SK-N-MC (cell line): ENCODE data around the gene THOP1.

Source experiments
- DNase-seq: peaks from one replicate; pipeline ENCODE4 v3.0.0-alpha.2; 2011; ENCODE audit warnings: low read depth, low spot score
- H3K27ac ChIP-seq: fragments of 200-600 bp; sonication (generic); 2 replicates; pipeline ENCODE4 v1.5.1; 2016; ENCODE audit warnings: mixed run types
- H3K36me3 ChIP-seq: fragments of 200-600 bp; sonication (generic); 2 replicates; pipeline ENCODE4 v1.6.1; 2017; ENCODE audit warnings: antibody characterized with exemption, low read length, mixed read lengths; ENCODE audit not compliant: insufficient read depth
- H3K4me3 ChIP-seq: fragments of 200-600 bp; sonication (generic); 2 replicates; pipeline ENCODE4 v1.5.1; 2016
- H3K9ac ChIP-seq: fragments of 200-600 bp; sonication (generic); 2 replicates; pipeline ENCODE4 v1.8.0; 2017; ENCODE audit warnings: mixed run types, mixed read lengths; ENCODE audit not compliant: insufficient read length
- H3K9me3 ChIP-seq: fragments of 200-600 bp; sonication (generic); 2 replicates; pipeline ENCODE4 v1.6.1; 2017; ENCODE audit warnings: low read depth, mild to moderate bottlenecking, antibody characterized with exemption, low read length, moderate library complexity, mixed read lengths
- EZH2 ChIP-seq: fragments of 200-600 bp; sonication (generic); IDR thresholded peaks from one replicate; pipeline ENCODE4 v1.6.1; 2017; ENCODE audit warnings: antibody characterized with exemption
- FOXP2 ChIP-seq: optimal IDR thresholded peaks from 2 replicates; pipeline ENCODE3; 2011; ENCODE audit warnings: mild to moderate bottlenecking, moderate library complexity; ENCODE audit not compliant: insufficient read depth; ENCODE audit errors: extremely low read length, control extremely low read depth
- POLR2AphosphoS5 ChIP-seq: IDR thresholded peaks from 2 replicates; pipeline ENCODE4 v1.6.1; 2012; ENCODE audit warnings: mild to moderate bottlenecking, low read depth, low read length, borderline replicate concordance

The THOP1 gene

GRCh38 chr19:2852598-2852997 is 67.3 kb downstream of the THOP1 start:
- Histone ChIP-seq H3K36me3 (peaks cover 55% of the 10 kb centered on the region), H3K4me3 (no peak overlapping the region), H3K9ac (no peak overlapping the region), H3K9me3 (peaks cover 29% of the 10 kb centered on the region), H3K27ac (no peak overlapping the region)
- TF ChIP-seq POLR2AphosphoS5 (no peak), FOXP2 (no peak), EZH2 (no peak)
- no peak for DNase-seq

- DNase-seq: no peak
- Histone ChIP-seq H3K27ac (no peak overlapping the region), H3K9ac (no peak overlapping the region), H3K36me3 (peaks cover 55% of the 10 kb centered on the region), H3K9me3 (peaks cover 29% of the 10 kb centered on the region), H3K4me3 (no peak overlapping the region)
- no peak for TF ChIP-seq EZH2
- no peak for TF ChIP-seq POLR2AphosphoS5
- TF ChIP-seq FOXP2: no peak
Measured at GRCh38 chr19:2853015-2853606, 67.8 kb downstream of the THOP1 start.

- Histone ChIP-seq H3K4me3 (no peak overlapping the region), H3K36me3 (peaks cover 55% of the 10 kb centered on the region), H3K27ac (no peak overlapping the region), H3K9me3 (peaks cover 29% of the 10 kb centered on the region), H3K9ac (no peak overlapping the region)
- TF ChIP-seq FOXP2 (no peak), POLR2AphosphoS5 (no peak), EZH2 (no peak)
- no peak for DNase-seq
Measured at GRCh38 chr19:2854849-2855248, 69.5 kb downstream of the THOP1 start.

- no peak overlapping the region for H3K4me3 ChIP-seq
- peaks cover 38% of the 10 kb centered on the region for H3K36me3 ChIP-seq
- H3K9me3 ChIP-seq: peaks cover 24% of the 10 kb centered on the region
- H3K27ac ChIP-seq: no peak overlapping the region
- no peak overlapping the region for H3K9ac ChIP-seq
- no peak for DNase-seq
- TF ChIP-seq FOXP2 (no peak), EZH2 (no peak), POLR2AphosphoS5 (no peak)
Measured at GRCh38 chr19:2856457-2857050, 71.3 kb downstream of the THOP1 start.

- Histone ChIP-seq H3K9me3 (peaks cover 3% of the 10 kb centered on the region; the same call in 1 of the 2 replicates), H3K36me3 (peaks cover 15% of the 10 kb centered on the region), H3K4me3 (no peak overlapping the region), H3K9ac (no peak overlapping the region), H3K27ac (no peak overlapping the region)
- TF ChIP-seq POLR2AphosphoS5 (no peak), FOXP2 (no peak), EZH2 (no peak)
- no peak for DNase-seq
Measured at GRCh38 chr19:2858864-2859263, 73.6 kb downstream of the THOP1 start.

- Histone ChIP-seq H3K9me3 (no peaks in the 10 kb centered on the region), H3K9ac (no peak overlapping the region), H3K27ac (no peak overlapping the region), H3K36me3 (no peaks in the 10 kb centered on the region), H3K4me3 (no peak overlapping the region)
- TF ChIP-seq EZH2 (no peak), POLR2AphosphoS5 (no peak), FOXP2 (no peak)
- no peak for DNase-seq
Measured at GRCh38 chr19:2863816-2864215, 78.5 kb downstream of the THOP1 start.
